CD4-positive, CD25-positive, alpha-beta regulatory T cell (primary cell): ENCODE measurements around the gene GRPR. TPM values are rescaled to one million over a fixed set of nuclear protein-coding genes. Genes with fewer than 3 reads are reported as not detected.

Source experiments
- ATAC-seq, 2 donors: fragments of 150-1000 bp; cut with Tn5 transposase; one replicate each; pipeline ENCODE4 v1.10.0; 2021; ENCODE audit warnings: low read depth in 2 of 2, moderate number of reproducible peaks in 2 of 2, moderate library complexity in 1 of 2
- DNase-seq, 3 donors: peaks; one replicate each; pipeline versions ENCODE4 v3.0.0 to v3.0.0-alpha.2; 2012 to 2022; ENCODE audit warnings: mixed read lengths in 1 of 3
- H3K27ac ChIP-seq: one replicate; pipeline ENCODE4 v1.7.0; 2013; ENCODE audit warnings: mild to moderate bottlenecking, low read length; ENCODE audit not compliant: insufficient read depth, poor library complexity, severe bottlenecking
- H3K27me3 ChIP-seq: one replicate; pipeline ENCODE4 v1.7.0; 2013; ENCODE audit warnings: low read length; ENCODE audit not compliant: control insufficient read depth, insufficient read depth
- H3K36me3 ChIP-seq: one replicate; pipeline ENCODE4 v1.7.0; 2013; ENCODE audit warnings: mild to moderate bottlenecking, low read length, moderate library complexity; ENCODE audit not compliant: control insufficient read depth, insufficient read depth
- H3K4me1 ChIP-seq: 2 replicates; pipeline ENCODE4 v1.7.0; 2013; ENCODE audit warnings: mild to moderate bottlenecking, low read length; ENCODE audit not compliant: insufficient read depth, control insufficient read depth, poor library complexity, severe bottlenecking
- H3K4me3 ChIP-seq: one replicate; pipeline ENCODE4 v1.7.0; 2013; ENCODE audit warnings: low read depth, mild to moderate bottlenecking, low read length, moderate library complexity
- H3K9me3 ChIP-seq, 2 experiments: 1 replicate in 1 of 2; 2 replicates in 1 of 2; pipeline ENCODE4 v1.7.0; 2013; ENCODE audit warnings: low read length in 2 of 2, mild to moderate bottlenecking in 1 of 2, moderate library complexity in 1 of 2; ENCODE audit not compliant: control insufficient read depth in 2 of 2
- H3K27ac Mint-ChIP-seq, 3 donors: one replicate each; pipeline ENCODE4 v1.8.0; 2020 to 2022; ENCODE audit warnings: mild to moderate bottlenecking in 3 of 3, mixed read lengths in 3 of 3, moderate library complexity in 2 of 3
- H3K27me3 Mint-ChIP-seq: one replicate; pipeline ENCODE4 v1.8.0; 2022; ENCODE audit warnings: mild to moderate bottlenecking, mixed read lengths
- H3K36me3 Mint-ChIP-seq: one replicate; pipeline ENCODE4 v1.8.0; 2020; ENCODE audit warnings: mixed read lengths
- H3K4me1 Mint-ChIP-seq, 4 donors: one replicate each; pipeline ENCODE4 v1.8.0; 2020 to 2022; ENCODE audit warnings: mixed read lengths in 4 of 4, mild to moderate bottlenecking in 1 of 4
- H3K4me3 Mint-ChIP-seq, 4 donors: one replicate each; pipeline ENCODE4 v1.8.0; 2020 to 2022; ENCODE audit warnings: mild to moderate bottlenecking in 4 of 4, mixed read lengths in 4 of 4, moderate library complexity in 3 of 4
- H3K9me3 Mint-ChIP-seq, 7 donors: one replicate each; pipeline ENCODE4 v1.8.0; 2020 to 2022; ENCODE audit warnings: mixed read lengths in 7 of 7, mild to moderate bottlenecking in 3 of 7, moderate library complexity in 2 of 7
- polyA plus RNA-seq, 4 donors: library from polyadenylated mRNA; unstranded; fragments of 300-500 nt; fragmentation: Illumina TruSeq; gene quantifications; one replicate each; pipeline ENCODE4 v1.2.3, GENCODE V29; 2021
- total RNA-seq: library from RNA; stranded (reverse); gene quantifications from one replicate; pipeline ENCODE4 v1.2.3, GENCODE V29; 2022

GRPR gene
- total and polyA plus RNA-seq, 5 donors from 2014 or later = 0.10 to 0.14 TPM; not detected in 3

GRCh38 chrX:16096141-16096540 lies 27.2 kb upstream of the GRPR start:
- no peak for DNase-seq
- Histone ChIP-seq H3K9me3 (peaks cover 0 to 2% of the 10 kb centered on the region in 2 experiments), H3K4me1 (no peaks in the 10 kb centered on the region), H3K36me3 (no peaks in the 10 kb centered on the region), H3K27me3 (no peaks in the 10 kb centered on the region), H3K4me3 (no peak overlapping the region), H3K27ac (no peak overlapping the region)
- H3K27me3 Mint-ChIP-seq = no peaks in the 10 kb centered on the region
- H3K4me3 Mint-ChIP-seq = no peak overlapping the region
- peaks cover 0 to 4% (median 0%) of the 10 kb centered on the region in 7 donors for H3K9me3 Mint-ChIP-seq
- ATAC-seq = no peak
- H3K4me1 Mint-ChIP-seq = no peaks in the 10 kb centered on the region
- H3K27ac Mint-ChIP-seq = no peak overlapping the region
- no peaks in the 10 kb centered on the region for H3K36me3 Mint-ChIP-seq

DNA sequence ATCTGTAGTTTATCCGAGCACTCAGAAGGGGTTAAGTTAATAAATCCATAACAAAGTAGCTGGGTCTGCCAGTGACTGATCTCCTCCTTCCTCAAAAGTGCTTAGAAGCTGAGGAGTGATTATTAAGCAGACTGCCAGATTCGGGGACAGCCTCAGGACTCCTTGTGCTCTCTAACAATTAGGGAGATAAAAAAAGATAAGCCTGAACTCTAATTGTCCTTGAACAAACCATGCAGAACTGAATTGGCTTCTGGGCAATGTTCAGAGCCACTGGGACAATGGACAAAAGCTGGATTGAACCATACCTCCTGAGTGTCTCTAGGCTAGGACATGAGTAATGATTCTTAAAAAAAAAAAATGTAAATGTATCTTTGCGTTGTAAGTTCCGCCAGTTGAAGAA lies 22.7 kb upstream of the GRPR start:
- Histone ChIP-seq H3K36me3 (no peaks in the 10 kb centered on the region), H3K27me3 (no peaks in the 10 kb centered on the region), H3K27ac (no peak overlapping the region), H3K4me1 (no peaks in the 10 kb centered on the region), H3K4me3 (no peak overlapping the region), H3K9me3 (peaks cover 0 to 2% of the 10 kb centered on the region in 2 experiments)
- ATAC-seq (no peak), DNase-seq (no peak)
- H3K27ac Mint-ChIP-seq = no peak overlapping the region
- no peaks in the 10 kb centered on the region for H3K4me1 Mint-ChIP-seq
- peaks cover 0 to 7% (median 0%) of the 10 kb centered on the region in 7 donors for H3K9me3 Mint-ChIP-seq
- no peaks in the 10 kb centered on the region for H3K36me3 Mint-ChIP-seq
- no peak overlapping the region for H3K4me3 Mint-ChIP-seq
- H3K27me3 Mint-ChIP-seq = peaks cover 4% of the 10 kb centered on the region

GRCh38 chrX:16101581-16101980 lies 21.8 kb upstream of the GRPR start:
- Mint-ChIP-seq H3K36me3 (no peaks in the 10 kb centered on the region), H3K27me3 (peaks cover 4% of the 10 kb centered on the region), H3K27ac (no peak overlapping the region), H3K9me3 (peaks cover 0 to 7% (median 0%) of the 10 kb centered on the region in 7 donors), H3K4me3 (no peak overlapping the region), H3K4me1 (no peaks in the 10 kb centered on the region)
- DNase-seq = no peak
- Histone ChIP-seq H3K36me3 (no peaks in the 10 kb centered on the region), H3K9me3 (no peaks in the 10 kb centered on the region), H3K4me1 (no peaks in the 10 kb centered on the region), H3K27ac (no peak overlapping the region), H3K27me3 (no peaks in the 10 kb centered on the region), H3K4me3 (no peak overlapping the region)
- no peak for ATAC-seq

- no peaks in the 10 kb centered on the region for H3K4me1 ChIP-seq
- no peaks in the 10 kb centered on the region for H3K4me1 Mint-ChIP-seq
- H3K9me3 ChIP-seq = no peaks in the 10 kb centered on the region
- H3K4me3 ChIP-seq = no peak overlapping the region
- DNase-seq = no peak
- H3K4me3 Mint-ChIP-seq = no peak overlapping the region
- no peak overlapping the region for H3K27ac Mint-ChIP-seq
- H3K9me3 Mint-ChIP-seq = peaks cover 0 to 4% (median 0%) of the 10 kb centered on the region in 7 donors
- no peaks in the 10 kb centered on the region for H3K36me3 ChIP-seq
- no peak for ATAC-seq
- no peak overlapping the region for H3K27ac ChIP-seq
- H3K36me3 Mint-ChIP-seq = no peaks in the 10 kb centered on the region
- H3K27me3 Mint-ChIP-seq = peaks cover 4% of the 10 kb centered on the region
- H3K27me3 ChIP-seq = no peaks in the 10 kb centered on the region
These were observed 19.7 kb upstream of the GRPR start for GRCh38 chrX:16103625-16104024.

DNA sequence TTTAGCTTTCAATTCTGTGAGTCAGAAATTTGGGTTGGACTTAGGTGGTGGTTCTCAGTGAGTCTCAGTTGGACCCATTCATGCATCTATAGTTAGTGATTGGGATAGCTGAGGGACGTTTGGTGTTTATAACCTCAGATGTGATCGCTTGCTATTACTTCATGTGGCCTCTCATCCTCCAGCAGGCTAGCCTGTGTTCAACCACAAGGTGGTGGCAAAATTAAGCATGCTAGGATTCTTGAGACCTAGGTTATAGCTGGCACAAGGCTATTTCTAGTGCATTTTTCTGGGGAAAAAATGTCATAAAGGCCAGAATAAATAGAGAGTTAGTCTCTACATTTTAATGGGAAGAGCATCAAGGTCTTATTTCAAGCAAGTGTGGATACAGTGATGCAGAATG lies 10.9 kb upstream of the GRPR start:
- no peaks in the 10 kb centered on the region for H3K27me3 ChIP-seq
- H3K27ac ChIP-seq = no peak overlapping the region
- H3K4me3 ChIP-seq = no peak overlapping the region
- H3K36me3 ChIP-seq = no peaks in the 10 kb centered on the region
- Mint-ChIP-seq H3K27me3 (no peaks in the 10 kb centered on the region), H3K36me3 (no peaks in the 10 kb centered on the region), H3K4me1 (peaks cover 0 to 4% (median 0%) of the 10 kb centered on the region in 4 donors), H3K4me3 (no peak overlapping the region), H3K9me3 (peaks cover 0 to 3% (median 0%) of the 10 kb centered on the region in 7 donors), H3K27ac (no peak overlapping the region)
- ATAC-seq = no peak
- no peaks in the 10 kb centered on the region for H3K4me1 ChIP-seq
- no peaks in the 10 kb centered on the region for H3K9me3 ChIP-seq
- DNase-seq = no peak

DNA sequence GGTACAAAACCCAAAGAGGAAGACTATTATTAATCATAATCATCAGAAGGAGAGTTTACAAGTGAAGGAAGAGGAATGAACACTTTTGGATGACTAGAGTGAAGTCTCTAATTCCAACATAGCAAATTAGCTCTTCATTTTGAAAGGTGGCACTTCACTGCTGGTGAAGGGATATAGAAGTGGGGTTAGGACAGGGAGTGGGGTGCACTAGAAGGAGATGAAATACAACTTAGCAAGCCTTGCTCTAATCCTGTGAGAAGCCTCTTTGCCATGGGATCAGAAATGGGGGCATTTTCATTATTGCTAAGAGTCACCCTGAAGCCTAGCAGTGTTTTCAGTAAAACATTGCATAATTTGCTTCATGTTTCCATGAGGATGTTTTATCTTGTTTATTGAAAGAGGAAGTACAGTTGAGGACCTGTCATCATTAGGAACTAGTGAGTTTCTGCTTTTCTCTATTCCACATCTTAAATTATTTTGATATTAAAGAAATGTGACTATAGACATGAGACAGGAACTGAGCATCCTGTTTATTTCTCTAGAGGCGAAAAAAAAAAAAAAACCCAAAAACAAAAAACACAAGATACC lies 9.3 kb upstream of the GRPR start:
- no peak for ATAC-seq

DNA sequence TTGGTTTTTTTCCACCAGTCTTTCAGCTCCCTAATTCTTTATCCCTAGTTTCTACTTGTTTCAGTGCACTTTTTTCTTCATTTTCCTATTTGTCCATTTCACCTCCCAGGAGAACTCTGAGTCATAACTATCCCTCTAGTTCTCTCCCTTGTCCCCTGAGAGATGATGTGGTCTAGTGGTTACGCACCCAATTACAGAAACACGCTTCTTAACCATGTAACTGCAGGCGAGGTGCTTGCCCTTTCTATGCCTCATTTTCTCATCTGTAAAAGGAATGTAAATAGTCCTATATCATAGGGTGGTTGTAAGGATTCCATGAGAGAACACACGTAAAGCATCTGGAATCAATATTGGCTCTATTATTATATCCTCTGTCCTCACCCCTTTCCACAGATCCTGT lies 8.8 kb upstream of the GRPR start:
- Mint-ChIP-seq H3K27ac (no peak overlapping the region), H3K36me3 (no peaks in the 10 kb centered on the region), H3K4me3 (no peak overlapping the region), H3K9me3 (peaks cover 0 to 9% (median 0%) of the 10 kb centered on the region in 7 donors), H3K4me1 (peaks cover 0 to 4% (median 1%) of the 10 kb centered on the region in 4 donors), H3K27me3 (peaks cover 4% of the 10 kb centered on the region)
- Histone ChIP-seq H3K27ac (no peak overlapping the region), H3K36me3 (no peaks in the 10 kb centered on the region), H3K4me1 (no peaks in the 10 kb centered on the region), H3K4me3 (no peak overlapping the region), H3K9me3 (no peaks in the 10 kb centered on the region), H3K27me3 (no peaks in the 10 kb centered on the region)
- ATAC-seq (no peak), DNase-seq (no peak)

More for the DNA sequence above, 9.3 kb upstream of the GRPR start:
- no peaks in the 10 kb centered on the region for H3K4me1 ChIP-seq
- no peak overlapping the region for H3K4me3 Mint-ChIP-seq
- H3K36me3 ChIP-seq = no peaks in the 10 kb centered on the region
- H3K27ac Mint-ChIP-seq = no peak overlapping the region
- H3K27me3 ChIP-seq = no peaks in the 10 kb centered on the region
- peaks cover 0 to 5% (median 0%) of the 10 kb centered on the region in 7 donors for H3K9me3 Mint-ChIP-seq
- no peak overlapping the region for H3K27ac ChIP-seq
- no peaks in the 10 kb centered on the region for H3K36me3 Mint-ChIP-seq
- H3K27me3 Mint-ChIP-seq = peaks cover 2% of the 10 kb centered on the region
- no peaks in the 10 kb centered on the region for H3K9me3 ChIP-seq
- no peak for DNase-seq
- H3K4me1 Mint-ChIP-seq = peaks cover 0 to 4% (median 0%) of the 10 kb centered on the region in 4 donors
- H3K4me3 ChIP-seq = no peak overlapping the region
